Measurements from ENCODE around the gene TMEM229B.

The TMEM229B gene

DNA sequence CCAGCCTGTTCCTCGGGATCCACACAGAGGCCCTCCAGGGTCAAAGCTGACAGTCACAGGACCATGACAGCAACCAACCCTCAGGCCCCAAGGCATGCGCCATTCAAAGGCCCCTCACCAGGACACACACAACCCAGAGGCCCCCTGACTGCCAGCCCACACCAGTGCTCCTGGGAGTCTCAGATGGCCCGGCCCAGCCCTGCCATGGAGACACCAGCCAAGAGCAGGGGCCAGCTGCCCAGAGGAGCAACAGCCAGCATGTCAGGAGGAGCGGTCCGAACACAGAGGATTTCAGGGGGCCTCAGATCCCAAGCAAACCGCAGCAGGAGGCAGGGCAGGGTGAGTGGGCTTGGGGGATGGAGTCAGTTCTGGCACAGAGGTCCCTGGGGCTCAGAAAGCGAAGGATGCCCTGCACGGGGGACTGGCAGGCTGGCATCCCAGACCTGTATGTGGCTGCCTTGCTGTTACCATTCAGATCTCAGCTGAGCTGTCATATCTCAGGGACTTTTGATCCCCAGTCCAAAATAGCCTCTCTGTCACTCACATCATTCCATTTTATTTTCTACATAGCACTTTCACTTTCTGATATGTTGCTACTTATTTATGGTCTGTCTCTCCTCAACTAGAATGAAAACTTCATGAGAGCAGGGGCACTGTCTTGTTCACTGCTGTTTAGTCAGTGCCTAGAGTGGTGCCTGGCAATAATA is 4.8 kb downstream of the TMEM229B start:
- no peak overlapping the region for H3K14ac ChIP-seq (ENCODE audit: low read length in 2 of 2)
- no peak overlapping the region for H4K91ac ChIP-seq (ENCODE audit: low read length)
- H3K18ac ChIP-seq (ENCODE audit: low read depth in 1 of 2, low read length in 2 of 2), result no peak overlapping the region
- no peak overlapping the region for H2AFZ ChIP-seq (ENCODE audit: low read depth, low read length)
- no peak overlapping the region for H3K4me3 ChIP-seq (ENCODE audit: insufficient read depth in 1 of 2, low read depth in 1 of 2, low read length in 2 of 2)
- no peaks in the 10 kb centered on the region for H3K79me1 ChIP-seq (replicated peaks; ENCODE audit: low read length, poor library complexity, severe bottlenecking)
- H3K4ac ChIP-seq (ENCODE audit: low read depth in 1 of 2, low read length in 2 of 2), result no peak overlapping the region
- DNase-seq, result no peak
- peaks cover 0 to 23% of the 10 kb centered on the region in 2 experiments for H3K27me3 ChIP-seq (ENCODE audit: control insufficient read depth in 1 of 2, insufficient read depth in 1 of 2, low read length in 2 of 2)
- H3K36me3 ChIP-seq (ENCODE audit: control insufficient read depth in 1 of 2, insufficient read depth in 2 of 2, low read depth in 1 of 2, low read length in 2 of 2), result no peaks in the 10 kb centered on the region
- no peak overlapping the region for H2BK120ac ChIP-seq (ENCODE audit: low read depth, low read length)
- no peak overlapping the region for H4K8ac ChIP-seq (ENCODE audit: low read length)
- WGBS, result 88% methylated on average over 8 of the region's 8 CpGs
- no peak overlapping the region for H3K23ac ChIP-seq (ENCODE audit: low read length in 2 of 2)
- H3K9me3 ChIP-seq (ENCODE audit: control insufficient read depth, low read length), result no peaks in the 10 kb centered on the region
- no peak overlapping the region for H2BK12ac ChIP-seq (ENCODE audit: low read length in 2 of 2)
- H2AK5ac ChIP-seq (ENCODE audit: low read length, severe bottlenecking), result no peak overlapping the region
- no peak overlapping the region for H2BK15ac ChIP-seq (ENCODE audit: low read depth, poor library complexity, severe bottlenecking)
- H2BK5ac ChIP-seq (ENCODE audit: low read depth, low read length, poor library complexity, severe bottlenecking), result no peak overlapping the region
- peaks cover 17% of the 10 kb centered on the region for H3K4me1 ChIP-seq (ENCODE audit: control insufficient read depth, insufficient read depth, low read depth, low read length)
- no peak overlapping the region for H3K4me2 ChIP-seq (ENCODE audit: low read length, poor library complexity, severe bottlenecking)
- no peak overlapping the region for H3K27ac ChIP-seq (ENCODE audit: low read length, poor library complexity, severe bottlenecking)
- no peak overlapping the region for H3K9ac ChIP-seq (ENCODE audit: low read length)

DNA sequence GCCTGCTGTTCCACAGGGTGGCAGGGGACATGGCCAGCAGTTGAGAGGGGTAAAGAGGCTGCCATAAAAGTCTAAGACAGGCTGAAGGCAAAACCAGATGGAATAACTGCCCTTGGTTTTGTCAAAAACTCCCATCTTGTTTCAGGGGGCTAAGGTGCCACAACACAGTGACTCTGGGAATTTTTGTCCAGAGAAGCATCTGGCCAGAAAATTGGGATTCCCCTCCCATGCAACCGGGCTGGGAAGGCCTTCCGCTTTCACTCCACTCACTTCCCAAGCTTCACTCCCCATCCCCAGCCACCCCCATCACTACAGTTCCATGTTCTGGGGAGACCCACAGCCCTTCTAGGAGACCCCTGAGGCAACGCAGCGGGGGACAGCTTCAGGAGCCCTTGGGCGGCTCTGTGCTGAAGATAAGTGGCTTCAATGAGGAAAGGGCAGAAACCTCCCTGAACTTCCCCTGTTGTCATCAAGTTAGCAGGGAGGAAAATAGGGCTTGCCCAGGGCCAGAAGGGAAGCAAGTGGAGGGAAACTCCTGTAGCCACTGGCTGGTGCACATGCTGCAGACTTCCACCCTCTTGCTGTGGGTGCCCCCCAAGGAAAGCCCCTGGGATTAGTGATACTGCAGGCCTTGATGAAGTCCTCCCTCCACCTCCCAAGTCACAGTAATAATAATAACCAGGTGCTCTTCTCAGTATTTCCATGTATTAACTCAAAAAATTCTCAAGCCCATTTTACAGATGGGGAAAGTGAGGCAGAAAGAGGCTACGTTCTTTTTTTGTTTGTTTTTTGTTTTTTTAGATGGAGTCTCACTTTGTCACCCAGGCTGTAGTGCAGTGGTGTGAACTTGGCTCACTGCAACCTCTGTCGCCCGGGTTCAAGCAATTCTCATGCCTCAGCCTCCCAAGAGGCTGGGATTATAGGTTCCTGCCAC is 6.0 kb downstream of the TMEM229B start:
- H3K14ac ChIP-seq (ENCODE audit: low read length in 2 of 2), result no peak overlapping the region
- 90% methylated on average over 8 of the region's 8 CpGs for WGBS
- no peak overlapping the region for H2AK5ac ChIP-seq (ENCODE audit: low read length, severe bottlenecking)
- no peak overlapping the region for H3K9ac ChIP-seq (ENCODE audit: low read length)
- H4K91ac ChIP-seq (ENCODE audit: low read length), result no peak overlapping the region
- H3K27ac ChIP-seq (ENCODE audit: low read length, poor library complexity, severe bottlenecking), result no peak overlapping the region
- H3K4me1 ChIP-seq (ENCODE audit: control insufficient read depth, insufficient read depth, low read depth, low read length), result peaks cover 13% of the 10 kb centered on the region
- H3K4ac ChIP-seq (ENCODE audit: low read depth in 1 of 2, low read length in 2 of 2), result no peak overlapping the region
- H3K27me3 ChIP-seq (ENCODE audit: control insufficient read depth in 1 of 2, insufficient read depth in 1 of 2, low read length in 2 of 2), result peaks cover 0 to 23% of the 10 kb centered on the region in 2 experiments
- no peaks in the 10 kb centered on the region for H3K79me1 ChIP-seq (replicated peaks; ENCODE audit: low read length, poor library complexity, severe bottlenecking)
- H3K23ac ChIP-seq (ENCODE audit: low read length in 2 of 2), result no peak overlapping the region
- H3K4me2 ChIP-seq (ENCODE audit: low read length, poor library complexity, severe bottlenecking), result no peak overlapping the region
- H4K8ac ChIP-seq (ENCODE audit: low read length), result no peak overlapping the region
- no peaks in the 10 kb centered on the region for H3K36me3 ChIP-seq (ENCODE audit: control insufficient read depth in 1 of 2, insufficient read depth in 2 of 2, low read depth in 1 of 2, low read length in 2 of 2)
- H2BK15ac ChIP-seq (ENCODE audit: low read depth, poor library complexity, severe bottlenecking), result no peak overlapping the region
- no peaks in the 10 kb centered on the region for H3K9me3 ChIP-seq (ENCODE audit: control insufficient read depth, low read length)
- H3K18ac ChIP-seq (ENCODE audit: low read depth in 1 of 2, low read length in 2 of 2), result no peak overlapping the region
- no peak overlapping the region for H2BK5ac ChIP-seq (ENCODE audit: low read depth, low read length, poor library complexity, severe bottlenecking)
- H2BK12ac ChIP-seq (ENCODE audit: low read length in 2 of 2), result no peak overlapping the region
- H3K4me3 ChIP-seq (ENCODE audit: insufficient read depth in 1 of 2, low read depth in 1 of 2, low read length in 2 of 2), result no peak overlapping the region
- H2AFZ ChIP-seq (ENCODE audit: low read depth, low read length), result no peak overlapping the region
- H2BK120ac ChIP-seq (ENCODE audit: low read depth, low read length), result no peak overlapping the region
- DNase-seq, result no peak

DNA sequence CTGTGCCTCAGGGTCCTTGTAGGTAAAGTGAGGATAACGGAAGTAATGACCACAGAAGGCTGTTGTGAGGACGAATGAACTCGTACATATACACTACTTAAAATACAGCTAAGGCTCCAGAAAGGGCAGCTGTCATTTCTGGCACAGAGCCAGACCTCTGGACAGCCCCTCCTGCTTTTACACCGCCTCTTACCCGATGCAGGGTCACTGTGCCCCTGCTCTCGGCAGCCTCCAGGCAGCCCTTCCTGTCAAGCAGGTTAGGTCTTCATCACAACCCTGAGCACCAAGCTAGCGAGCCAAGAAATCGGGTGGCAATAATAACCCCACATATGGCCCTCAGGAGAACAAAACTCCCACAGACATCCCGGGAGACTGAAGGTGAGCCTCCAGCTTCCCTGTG is 8.5 kb downstream of the TMEM229B start:
- H3K36me3 ChIP-seq (ENCODE audit: control insufficient read depth in 1 of 2, insufficient read depth in 2 of 2, low read depth in 1 of 2, low read length in 2 of 2), result no peaks in the 10 kb centered on the region
- no peaks in the 10 kb centered on the region for H3K79me1 ChIP-seq (replicated peaks; ENCODE audit: low read length, poor library complexity, severe bottlenecking)
- H3K9ac ChIP-seq (ENCODE audit: low read length), result no peak overlapping the region
- H2BK120ac ChIP-seq (ENCODE audit: low read depth, low read length), result no peak overlapping the region
- H3K4me3 ChIP-seq (ENCODE audit: insufficient read depth in 1 of 2, low read depth in 1 of 2, low read length in 2 of 2), result no peak overlapping the region
- no peak overlapping the region for H3K27ac ChIP-seq (ENCODE audit: low read length, poor library complexity, severe bottlenecking)
- peaks cover 8% of the 10 kb centered on the region for H3K4me1 ChIP-seq (ENCODE audit: control insufficient read depth, insufficient read depth, low read depth, low read length)
- H3K23ac ChIP-seq (ENCODE audit: low read length in 2 of 2), result no peak overlapping the region
- H2BK5ac ChIP-seq (ENCODE audit: low read depth, low read length, poor library complexity, severe bottlenecking), result no peak overlapping the region
- DNase-seq, result no peak
- H3K9me3 ChIP-seq (ENCODE audit: control insufficient read depth, low read length), result no peaks in the 10 kb centered on the region
- no peak overlapping the region for H2BK12ac ChIP-seq (ENCODE audit: low read length in 2 of 2)
- H2BK15ac ChIP-seq (ENCODE audit: low read depth, poor library complexity, severe bottlenecking), result no peak overlapping the region
- no peak overlapping the region for H4K91ac ChIP-seq (ENCODE audit: low read length)
- peaks cover 0 to 23% of the 10 kb centered on the region in 2 experiments for H3K27me3 ChIP-seq (ENCODE audit: control insufficient read depth in 1 of 2, insufficient read depth in 1 of 2, low read length in 2 of 2)
- H2AFZ ChIP-seq (ENCODE audit: low read depth, low read length), result no peak overlapping the region
- H3K4ac ChIP-seq (ENCODE audit: low read depth in 1 of 2, low read length in 2 of 2), result no peak overlapping the region
- H4K8ac ChIP-seq (ENCODE audit: low read length), result no peak overlapping the region
- H2AK5ac ChIP-seq (ENCODE audit: low read length, severe bottlenecking), result no peak overlapping the region
- no peak overlapping the region for H3K18ac ChIP-seq (ENCODE audit: low read depth in 1 of 2, low read length in 2 of 2)
- 62% methylated on average over 8 of the region's 9 CpGs for WGBS
- H3K14ac ChIP-seq (ENCODE audit: low read length in 2 of 2), result no peak overlapping the region
- no peak overlapping the region for H3K4me2 ChIP-seq (ENCODE audit: low read length, poor library complexity, severe bottlenecking)

DNA sequence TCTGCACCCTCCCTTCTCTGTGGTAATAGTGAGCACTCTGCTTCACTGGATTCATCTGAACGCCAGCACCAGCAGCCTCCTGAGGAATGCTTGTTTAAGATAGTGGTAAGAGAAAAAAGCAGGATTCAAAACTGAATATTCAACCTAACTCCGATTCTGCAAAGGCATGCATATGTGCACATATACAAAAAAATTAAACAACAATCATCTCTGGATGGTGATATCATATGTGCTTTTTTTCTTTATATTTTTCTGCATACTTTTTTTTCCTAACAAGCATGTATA is 9.8 kb downstream of the TMEM229B start:
- Histone ChIP-seq H3K14ac (ENCODE audit: low read length in 2 of 2) (no peak overlapping the region), H2BK12ac (ENCODE audit: low read length in 2 of 2) (no peak overlapping the region), H2AK5ac (ENCODE audit: low read length, severe bottlenecking) (no peak overlapping the region), H3K23ac (ENCODE audit: low read length in 2 of 2) (no peak overlapping the region), H3K9me3 (ENCODE audit: control insufficient read depth, low read length) (no peaks in the 10 kb centered on the region), H3K79me1 (replicated peaks; ENCODE audit: low read length, poor library complexity, severe bottlenecking) (no peaks in the 10 kb centered on the region), H2BK120ac (ENCODE audit: low read depth, low read length) (no peak overlapping the region), H4K8ac (ENCODE audit: low read length) (no peak overlapping the region), H3K4me1 (ENCODE audit: control insufficient read depth, insufficient read depth, low read depth, low read length) (peaks cover 7% of the 10 kb centered on the region), H3K4ac (ENCODE audit: low read depth in 1 of 2, low read length in 2 of 2) (no peak overlapping the region), H3K9ac (ENCODE audit: low read length) (no peak overlapping the region), H3K27me3 (ENCODE audit: control insufficient read depth in 1 of 2, insufficient read depth in 1 of 2, low read length in 2 of 2) (peaks cover 0 to 23% of the 10 kb centered on the region in 2 experiments), H3K27ac (ENCODE audit: low read length, poor library complexity, severe bottlenecking) (no peak overlapping the region), H2BK15ac (ENCODE audit: low read depth, poor library complexity, severe bottlenecking) (no peak overlapping the region), H4K91ac (ENCODE audit: low read length) (no peak overlapping the region), H3K4me3 (ENCODE audit: insufficient read depth in 1 of 2, low read depth in 1 of 2, low read length in 2 of 2) (no peak overlapping the region), H3K36me3 (ENCODE audit: control insufficient read depth in 1 of 2, insufficient read depth in 2 of 2, low read depth in 1 of 2, low read length in 2 of 2) (no peaks in the 10 kb centered on the region), H3K4me2 (ENCODE audit: low read length, poor library complexity, severe bottlenecking) (no peak overlapping the region), H2AFZ (ENCODE audit: low read depth, low read length) (no peak overlapping the region), H3K18ac (ENCODE audit: low read depth in 1 of 2, low read length in 2 of 2) (no peak overlapping the region), H2BK5ac (ENCODE audit: low read depth, low read length, poor library complexity, severe bottlenecking) (no peak overlapping the region)
- no CpG with 5 or more reads among the region's 2 CpGs for WGBS
- DNase-seq, result no peak

Data from mesenchymal stem cell (in vitro differentiated cells and primary cell).